ENCODE results near the gene CCT8.
A peak's percentile ranks its signal among the peaks of the same experiment; 100 is the strongest.

The CCT8 gene

GRCh38 chr21:29073222-29074006 is at the start of gene CCT8:
CCT8 (minus strand) TSS chr21:29073648; CDS start chr21:29073590, 58 bp downstream.
- DNase-seq = peak; percentile 99

- no peak for DNase-seq
These were observed 48.3 kb upstream of the CCT8 start for GRCh38 chr21:29121759-29122158.

- no peak for DNase-seq
These were observed 44.0 kb upstream of the CCT8 start for GRCh38 chr21:29117372-29117955.

GRCh38 chr21:29115899-29116298 is 42.5 kb upstream of the CCT8 start:
- no peak for DNase-seq

- no peak for DNase-seq
These were observed 41.5 kb upstream of the CCT8 start for GRCh38 chr21:29114765-29115500.

- DNase-seq = no peak
These were observed 31.8 kb upstream of the CCT8 start for GRCh38 chr21:29105218-29105617.

GRCh38 chr21:29104239-29104708 is 30.8 kb upstream of the CCT8 start:
- no peak for DNase-seq

- no peak for DNase-seq
These were observed 29.4 kb upstream of the CCT8 start for GRCh38 chr21:29102791-29103257.

- DNase-seq = no peak
These were observed 24.7 kb upstream of the CCT8 start for GRCh38 chr21:29098156-29098555.

GRCh38 chr21:29096218-29097015 is 23.0 kb upstream of the CCT8 start:
- no peak for DNase-seq

GRCh38 chr21:29092102-29092959 is 18.9 kb upstream of the CCT8 start:
- DNase-seq = no peak

GRCh38 chr21:29091033-29091432 is 17.6 kb upstream of the CCT8 start:
- no peak for DNase-seq

GRCh38 chr21:29085106-29085752 is 11.8 kb upstream of the CCT8 start:
- DNase-seq = no peak

- DNase-seq = no peak
These were observed 10.9 kb upstream of the CCT8 start for GRCh38 chr21:29084372-29084771.

- DNase-seq = no peak
These were observed 9.9 kb upstream of the CCT8 start for GRCh38 chr21:29083306-29083705.

GRCh38 chr21:29082046-29082815 is 8.8 kb upstream of the CCT8 start:
- no peak for DNase-seq

- DNase-seq = no peak
These were observed 7.0 kb upstream of the CCT8 start for GRCh38 chr21:29080454-29080941.

GRCh38 chr21:29078869-29079767 is 5.7 kb upstream of the CCT8 start:
- peak; percentile 15 for DNase-seq

- DNase-seq = peak; percentile 31
These were observed 4.2 kb upstream of the CCT8 start for GRCh38 chr21:29077651-29078090.
